Neural progenitor cell (in vitro differentiated cells): ENCODE results near the gene STK24.

Source experiments
- CTCF ChIP-seq: fragments of 200-600 bp; sonication (generic); IDR thresholded peaks from 2 replicates; pipeline ENCODE4 v1.5.1; 2017; ENCODE audit warnings: antibody characterized with exemption, mild to moderate bottlenecking
- EZH2phosphoT487 ChIP-seq: fragments of 200-600 bp; sonication (generic); IDR thresholded peaks from 2 replicates; pipeline ENCODE4 v1.6.1; 2017; ENCODE audit warnings: antibody characterized with exemption

GRCh38 chr13:98466634-98467236 lies 110.2 kb downstream of the STK24 start:
- TF ChIP-seq CTCF (peak; percentile 91), EZH2phosphoT487 (no peak)
